Osteoblast (primary cell): Measurements from ENCODE around the gene PDPR. TPM values are rescaled to one million over a fixed set of nuclear protein-coding genes. Genes with fewer than 3 reads are reported as not detected.
"Not testable (repeated sequence)": the region's sequence is repeated elsewhere in the genome, so short reads cannot be mapped to it uniquely, and the experiment has no call there.

Source experiments
- DNase-seq: peaks from one replicate; pipeline ENCODE4 v3.0.0; 2011; ENCODE audit warnings: low spot score, mixed read lengths; ENCODE audit not compliant: insufficient read length; ENCODE audit errors: missing footprints
- H2AFZ ChIP-seq: 2 replicates; pipeline ENCODE4 v1.6.0; 2011; ENCODE audit warnings: mild to moderate bottlenecking, low read length
- H3K27ac ChIP-seq: 2 replicates; pipeline ENCODE4 v1.5.1; 2011; ENCODE audit warnings: mild to moderate bottlenecking, low read depth, low read length, moderate library complexity
- H3K27me3 ChIP-seq: 2 replicates; pipeline ENCODE4 v1.6.0; 2012; ENCODE audit warnings: mild to moderate bottlenecking, control low read depth, inconsistent platforms, low read length, moderate library complexity; ENCODE audit not compliant: insufficient read depth
- H3K36me3 ChIP-seq: 2 replicates; pipeline ENCODE4 v1.5.1; 2011; ENCODE audit warnings: mild to moderate bottlenecking, low read length, control low read depth, moderate library complexity; ENCODE audit not compliant: insufficient read depth
- H3K4me1 ChIP-seq: 2 replicates; pipeline ENCODE4 v1.5.1; 2011; ENCODE audit warnings: mild to moderate bottlenecking, low read length, control low read depth, moderate library complexity; ENCODE audit not compliant: insufficient read depth
- H3K4me2 ChIP-seq: 2 replicates; pipeline ENCODE4 v1.6.0; 2011; ENCODE audit warnings: mild to moderate bottlenecking, low read length; ENCODE audit not compliant: insufficient read depth
- H3K4me3 ChIP-seq: fragments of 200-600 bp; sonication (generic); 3 replicates; pipeline ENCODE4 v1.5.1; 2012; ENCODE audit warnings: mild to moderate bottlenecking, low read length, inconsistent platforms; ENCODE audit not compliant: insufficient read depth
- H3K79me2 ChIP-seq: 2 replicates; pipeline ENCODE4 v1.6.0; 2012; ENCODE audit warnings: mild to moderate bottlenecking, low read length, control low read depth, inconsistent platforms; ENCODE audit not compliant: insufficient read depth
- H3K9me3 ChIP-seq: 2 replicates; pipeline ENCODE4 v1.5.1; 2011; ENCODE audit warnings: low read depth, low read length, control low read depth
- H4K20me1 ChIP-seq: 2 replicates; pipeline ENCODE4 v1.6.0; 2012; ENCODE audit warnings: mild to moderate bottlenecking, low read length, control low read depth; ENCODE audit not compliant: insufficient read depth
- total RNA-seq: library from RNA; depleted of rRNA; stranded (reverse); fragments of >200 nt; gene quantifications from 2 replicates; pipeline ENCODE4 v1.2.3, GENCODE V29; 2012
- TF ChIP-seq, protein P1 (sequence below): IDR thresholded peaks from 2 replicates; pipeline ENCODE4 v1.5.1; 2011; ENCODE audit warnings: mild to moderate bottlenecking, low read depth, low read length, moderate library complexity; ENCODE audit errors: extremely low read depth

PDPR gene
- total RNA-seq, 1 donor: 23.2 TPM

- Histone ChIP-seq H3K4me2 (no peak overlapping the region), H3K4me3 (no peak overlapping the region), H2AFZ (no peak overlapping the region), H3K4me1 (peaks cover 8% of the 10 kb centered on the region), H3K9me3 (no peaks in the 10 kb centered on the region), H3K27me3 (no peaks in the 10 kb centered on the region), H4K20me1 (no peaks in the 10 kb centered on the region), H3K36me3 (peaks cover 17% of the 10 kb centered on the region), H3K79me2 (no peaks in the 10 kb centered on the region), H3K27ac (no peak overlapping the region)
- TF ChIP-seq, protein P1, sequence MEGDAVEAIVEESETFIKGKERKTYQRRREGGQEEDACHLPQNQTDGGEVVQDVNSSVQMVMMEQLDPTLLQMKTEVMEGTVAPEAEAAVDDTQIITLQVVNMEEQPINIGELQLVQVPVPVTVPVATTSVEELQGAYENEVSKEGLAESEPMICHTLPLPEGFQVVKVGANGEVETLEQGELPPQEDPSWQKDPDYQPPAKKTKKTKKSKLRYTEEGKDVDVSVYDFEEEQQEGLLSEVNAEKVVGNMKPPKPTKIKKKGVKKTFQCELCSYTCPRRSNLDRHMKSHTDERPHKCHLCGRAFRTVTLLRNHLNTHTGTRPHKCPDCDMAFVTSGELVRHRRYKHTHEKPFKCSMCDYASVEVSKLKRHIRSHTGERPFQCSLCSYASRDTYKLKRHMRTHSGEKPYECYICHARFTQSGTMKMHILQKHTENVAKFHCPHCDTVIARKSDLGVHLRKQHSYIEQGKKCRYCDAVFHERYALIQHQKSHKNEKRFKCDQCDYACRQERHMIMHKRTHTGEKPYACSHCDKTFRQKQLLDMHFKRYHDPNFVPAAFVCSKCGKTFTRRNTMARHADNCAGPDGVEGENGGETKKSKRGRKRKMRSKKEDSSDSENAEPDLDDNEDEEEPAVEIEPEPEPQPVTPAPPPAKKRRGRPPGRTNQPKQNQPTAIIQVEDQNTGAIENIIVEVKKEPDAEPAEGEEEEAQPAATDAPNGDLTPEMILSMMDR: no peak
- DNase-seq: no peak
Observed at GRCh38 chr16:70163596-70163995, 49.5 kb downstream of the PDPR start.

DNA sequence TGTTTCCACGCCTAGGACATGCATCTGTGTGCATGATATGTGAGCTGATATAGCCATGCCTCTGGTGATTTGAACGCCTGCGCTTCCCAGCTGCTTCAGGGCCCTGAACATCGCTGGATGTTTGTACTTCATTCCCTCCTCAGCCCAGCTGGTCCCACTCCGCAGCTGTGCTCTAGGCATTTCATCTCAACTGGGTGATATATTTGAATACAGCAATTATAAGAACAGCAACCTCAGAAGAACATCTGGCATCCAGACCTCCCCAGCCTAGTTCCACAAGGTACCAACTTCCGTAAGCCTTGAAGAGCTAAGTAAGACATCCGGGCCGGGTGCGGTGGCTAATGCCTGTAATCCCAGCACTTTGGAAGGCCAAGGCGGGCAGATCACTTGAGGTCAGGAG, 52.6 kb downstream of the PDPR start:
- not testable (repeated sequence) for H3K9me3 ChIP-seq, H3K36me3 ChIP-seq

GRCh38 chr16:70173212-70173837, 59.2 kb downstream of the PDPR start, which contains the start of gene CLEC18C:
TSS of gene CLEC18C (plus strand) at chr16:70173787. CDS start at chr16:70174279, 492 bp downstream.
- H3K4me3 ChIP-seq, H3K27me3 ChIP-seq, H3K36me3 ChIP-seq, DNase-seq, H3K79me2 ChIP-seq, H4K20me1 ChIP-seq, H2AFZ ChIP-seq, H3K9me3 ChIP-seq, H3K4me2 ChIP-seq, H3K4me1 ChIP-seq, H3K27ac ChIP-seq: not testable (repeated sequence)

More for the DNA sequence above, 52.6 kb downstream of the PDPR start:
- H3K4me2 ChIP-seq, H4K20me1 ChIP-seq, H3K27ac ChIP-seq, H2AFZ ChIP-seq, H3K79me2 ChIP-seq, DNase-seq, H3K27me3 ChIP-seq, H3K4me1 ChIP-seq, H3K4me3 ChIP-seq: not testable (repeated sequence)

GRCh38 chr16:70173916-70174315, 59.8 kb downstream of the PDPR start:
- H3K4me1 ChIP-seq, H3K27ac ChIP-seq, H4K20me1 ChIP-seq, H3K4me2 ChIP-seq, H3K36me3 ChIP-seq, H3K9me3 ChIP-seq, H3K27me3 ChIP-seq, H3K79me2 ChIP-seq, DNase-seq, H2AFZ ChIP-seq, H3K4me3 ChIP-seq: not testable (repeated sequence)

DNA sequence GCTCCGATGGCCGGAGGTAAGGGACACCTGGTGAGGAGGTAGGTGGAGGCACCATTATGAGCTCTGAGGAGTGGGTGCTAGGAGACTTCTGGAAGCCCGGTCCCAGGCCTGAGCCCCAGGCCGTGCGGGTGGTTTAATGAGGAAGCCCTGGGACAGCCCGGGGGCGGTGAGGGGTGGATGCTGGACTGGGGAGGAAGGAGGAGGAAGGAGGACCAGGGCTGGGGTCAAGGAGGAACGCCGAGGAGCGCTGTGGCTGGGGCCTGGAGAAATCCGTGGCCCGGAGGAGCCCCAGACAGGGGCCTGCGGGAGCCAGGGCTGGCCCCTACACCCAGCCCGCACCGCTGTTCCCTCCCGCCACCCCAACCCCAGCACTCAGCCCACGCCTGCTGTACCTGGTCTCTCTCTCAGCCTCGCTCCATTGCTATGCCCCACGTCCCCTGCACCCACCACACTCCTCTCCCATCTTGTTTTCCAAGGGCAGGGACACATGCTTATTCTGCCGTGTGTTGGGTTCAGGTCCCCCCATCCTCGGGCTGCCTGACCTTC, 60.3 kb downstream of the PDPR start:
- H3K4me3 ChIP-seq, H3K4me2 ChIP-seq, H3K9me3 ChIP-seq, DNase-seq, H3K79me2 ChIP-seq, H2AFZ ChIP-seq, H3K27ac ChIP-seq, H3K36me3 ChIP-seq, H3K27me3 ChIP-seq, H3K4me1 ChIP-seq, H4K20me1 ChIP-seq: not testable (repeated sequence)

DNA sequence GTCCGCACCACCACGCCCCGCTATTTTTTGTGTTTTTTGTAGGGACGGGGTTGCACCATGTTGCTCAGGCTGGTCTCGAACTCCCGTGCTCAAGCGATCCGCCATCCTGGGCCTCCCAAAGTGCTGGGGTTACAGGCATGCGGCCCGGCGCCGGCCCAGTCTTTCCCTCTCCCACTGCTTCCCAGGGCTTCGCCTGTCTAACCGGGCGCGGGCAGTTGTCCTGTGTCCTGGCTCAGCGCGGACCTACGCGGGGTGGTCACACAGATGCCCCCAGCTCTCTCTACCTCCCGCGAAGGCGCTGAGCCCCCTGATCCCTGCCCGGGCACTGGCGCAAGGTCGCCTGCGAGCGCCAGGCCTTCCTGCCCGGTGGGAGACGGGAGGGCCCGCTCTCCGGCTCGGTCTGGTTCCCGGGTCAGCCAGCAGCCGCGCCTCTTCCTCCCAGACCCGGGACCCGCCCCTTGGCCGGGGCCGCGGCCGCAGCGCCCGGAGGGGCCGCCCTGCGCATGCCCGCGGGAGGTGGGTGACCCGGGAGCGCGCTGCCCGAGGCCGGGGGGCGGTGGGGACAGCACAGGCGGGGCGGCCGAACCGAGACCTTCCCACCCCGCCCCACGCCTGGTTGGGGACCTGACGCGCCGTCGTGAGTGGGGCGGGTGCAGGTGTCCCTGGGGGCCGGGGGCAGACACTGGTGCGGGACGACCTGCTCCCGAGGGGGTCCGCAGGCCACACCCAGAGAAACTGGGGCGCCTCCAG, 73.9 kb downstream of the PDPR start:
- not testable (repeated sequence) for H3K4me1 ChIP-seq, H3K27me3 ChIP-seq, DNase-seq, H2AFZ ChIP-seq, H3K79me2 ChIP-seq, H3K27ac ChIP-seq, H3K9me3 ChIP-seq, H3K36me3 ChIP-seq, H4K20me1 ChIP-seq
- H3K4me2 ChIP-seq: peak overlapping the region; percentile 18
- H3K4me3 ChIP-seq: peak overlapping the region; percentile 57

DNA sequence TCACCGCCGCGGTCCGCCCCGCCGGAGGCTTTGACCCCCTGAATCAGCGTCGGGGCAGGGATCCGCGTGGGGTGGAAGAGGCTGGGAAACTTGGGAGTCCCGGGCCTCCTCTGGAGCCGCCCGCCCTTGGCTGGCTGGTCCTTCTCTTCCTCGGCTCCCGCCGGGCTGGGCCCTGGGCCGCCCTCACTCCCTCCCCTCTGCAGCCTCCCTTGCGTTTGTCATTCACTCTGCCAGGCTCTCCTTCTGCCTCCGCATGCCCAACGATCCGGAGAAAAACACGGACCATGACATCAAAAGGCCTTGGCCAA, 74.4 kb downstream of the PDPR start:
- not testable (repeated sequence) for DNase-seq, H4K20me1 ChIP-seq, H3K36me3 ChIP-seq, H3K4me1 ChIP-seq, H3K27ac ChIP-seq, H3K27me3 ChIP-seq, H3K4me2 ChIP-seq, H3K79me2 ChIP-seq, H2AFZ ChIP-seq, H3K9me3 ChIP-seq
- H3K4me3 ChIP-seq: peak overlapping the region; percentile 57

DNA sequence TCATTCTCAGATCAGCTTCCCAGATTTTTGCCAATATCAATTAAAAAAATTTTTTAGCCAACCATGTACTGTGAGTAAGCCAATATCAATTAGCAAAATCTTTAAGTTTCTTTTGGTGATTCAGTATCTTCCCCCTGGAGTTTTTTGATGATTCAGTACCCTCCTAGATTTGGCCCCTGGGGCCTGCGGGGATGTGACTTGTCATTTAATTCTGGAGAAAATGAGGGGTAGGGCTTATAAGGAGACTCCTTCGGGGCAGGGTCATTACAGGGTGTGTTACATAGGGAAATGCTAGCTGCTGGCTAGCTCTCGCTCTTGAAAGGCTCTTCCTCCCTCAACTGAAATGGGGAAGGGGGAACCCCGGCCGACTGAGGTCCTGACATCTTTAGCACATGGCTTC, 76.4 kb downstream of the PDPR start:
- not testable (repeated sequence) for H4K20me1 ChIP-seq, H3K9me3 ChIP-seq, H3K4me1 ChIP-seq, H3K79me2 ChIP-seq, H3K4me3 ChIP-seq, H3K4me2 ChIP-seq, H3K27me3 ChIP-seq, H3K27ac ChIP-seq, H2AFZ ChIP-seq, DNase-seq, H3K36me3 ChIP-seq
